NCI-H1417 treated with DMSO at 0.1 percent for 48 hours (cell line): ENCODE measurements around the gene HSDL2.

Source experiments
- DNase-seq: peaks from one replicate; lab custom pipeline; 2025; lab: John Stamatoyannopoulos, UW

HSDL2 gene

DNA sequence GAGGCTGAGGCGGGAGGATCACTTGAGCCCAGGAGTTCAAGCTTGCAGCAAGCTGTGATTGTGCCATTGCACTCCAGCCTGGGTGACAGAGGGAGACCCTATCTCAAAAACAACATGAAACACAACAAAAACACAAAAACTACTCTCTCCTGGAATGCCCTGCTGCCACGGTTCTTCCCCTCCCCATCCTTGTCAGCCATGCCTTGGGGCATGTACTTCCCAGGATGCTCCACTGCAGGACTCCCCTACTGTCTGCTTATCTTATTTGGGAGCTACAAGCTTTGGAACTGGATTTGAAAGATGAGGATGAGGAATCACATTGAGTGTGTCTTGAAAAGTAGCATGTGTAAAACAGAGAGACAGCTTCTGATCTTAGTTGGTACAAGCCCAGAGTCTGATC lies 66.6 kb downstream of the HSDL2 start:
- no peak for DNase-seq

DNA sequence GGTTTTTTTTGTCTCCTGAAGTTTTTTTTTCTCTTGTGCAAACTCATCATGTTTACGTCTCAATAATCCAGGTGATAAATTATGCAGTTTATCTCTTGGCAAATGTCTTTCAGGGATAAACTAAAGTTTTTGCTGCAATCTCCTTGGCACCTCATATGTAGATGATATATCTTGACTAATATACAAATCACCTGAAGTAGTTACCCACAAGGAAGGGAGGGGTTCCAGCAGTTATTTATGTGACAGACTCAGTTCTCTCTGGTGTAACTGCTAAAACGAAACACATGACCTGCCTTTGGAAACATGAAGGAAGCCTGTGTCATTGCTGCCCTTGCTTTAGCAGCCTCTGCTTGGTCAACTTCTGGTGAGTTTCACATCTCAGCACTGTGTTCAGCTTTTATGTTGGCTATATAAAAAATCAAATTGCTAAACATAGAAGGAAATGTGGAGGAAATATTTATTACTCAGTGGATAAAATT lies 67.4 kb downstream of the HSDL2 start:
- no peak for DNase-seq

DNA sequence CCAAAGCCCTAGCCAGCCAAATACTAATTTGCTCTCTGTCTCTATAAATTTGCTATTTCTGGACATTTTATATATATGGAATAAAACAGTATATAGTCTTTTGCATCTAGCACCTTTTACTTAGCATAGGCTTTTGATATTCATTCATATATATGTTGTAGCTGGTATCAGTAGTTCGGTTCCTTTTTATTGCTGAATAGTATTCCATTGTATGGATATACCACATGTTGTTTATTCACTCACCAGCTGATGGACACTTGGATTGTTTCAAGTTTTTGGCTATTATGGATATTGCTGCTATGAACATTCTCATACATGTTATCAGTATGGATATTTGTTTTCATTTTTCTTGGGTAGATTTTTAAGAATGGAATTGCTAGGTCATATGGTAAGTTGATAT lies 82.9 kb downstream of the HSDL2 start:
- no peak for DNase-seq

DNA sequence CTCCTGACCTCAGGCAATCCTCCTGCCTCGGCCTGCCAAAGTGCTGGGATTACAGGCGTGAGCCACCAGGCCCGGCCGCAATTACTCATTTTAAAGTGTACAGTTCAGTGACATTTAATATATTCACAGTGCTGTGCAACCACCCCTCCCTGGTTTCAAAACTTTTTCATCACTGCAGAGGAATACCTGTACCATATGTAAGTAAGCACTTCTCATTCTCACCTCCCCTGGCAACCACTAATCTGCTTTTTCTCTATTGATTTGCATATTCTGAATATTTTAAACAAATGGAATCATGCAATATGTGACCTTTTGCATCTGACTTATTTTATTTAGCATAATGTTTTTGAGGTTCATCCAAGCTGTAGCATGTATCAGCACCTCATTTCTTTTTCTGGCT lies 85.4 kb downstream of the HSDL2 start:
- DNase-seq, result no peak

DNA sequence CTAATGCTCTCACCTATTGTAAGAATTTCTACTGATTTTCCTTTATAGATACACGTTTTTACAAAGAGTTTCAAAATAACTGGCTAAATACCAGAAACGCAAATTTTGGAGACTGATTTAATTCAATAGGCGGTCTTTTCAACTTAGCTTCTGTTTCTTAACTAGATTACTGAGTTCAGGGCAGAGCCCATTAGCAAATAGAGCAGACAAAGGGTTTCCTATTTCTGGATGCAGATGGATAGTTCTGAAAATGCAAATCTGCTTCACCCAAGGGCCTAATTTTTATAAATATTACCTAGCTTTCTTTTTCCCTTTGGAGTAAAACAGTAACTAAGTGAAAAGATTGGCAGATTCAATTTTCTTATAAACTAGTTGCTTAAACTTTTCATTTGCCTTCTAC lies 93.1 kb downstream of the HSDL2 start:
- no peak for DNase-seq

DNA sequence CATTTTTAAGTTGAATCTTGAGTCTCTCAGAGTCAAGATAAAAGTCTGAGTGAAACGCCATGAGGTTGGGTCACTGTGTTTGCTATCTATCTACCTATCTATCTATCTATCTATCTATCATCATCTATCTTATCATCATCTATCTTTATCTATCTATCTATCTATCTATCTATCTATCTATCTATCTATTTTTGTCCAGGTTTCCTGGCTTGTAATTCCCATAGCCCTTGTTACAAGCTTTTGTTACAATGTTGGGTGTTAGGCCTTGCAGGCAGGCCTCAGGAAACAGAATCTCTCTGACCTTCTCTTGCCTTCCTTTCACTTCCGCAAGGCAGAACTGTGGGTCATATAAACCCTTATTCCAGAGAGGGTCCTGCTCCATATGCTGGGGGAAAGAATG lies 94.1 kb downstream of the HSDL2 start:
- no peak for DNase-seq

DNA sequence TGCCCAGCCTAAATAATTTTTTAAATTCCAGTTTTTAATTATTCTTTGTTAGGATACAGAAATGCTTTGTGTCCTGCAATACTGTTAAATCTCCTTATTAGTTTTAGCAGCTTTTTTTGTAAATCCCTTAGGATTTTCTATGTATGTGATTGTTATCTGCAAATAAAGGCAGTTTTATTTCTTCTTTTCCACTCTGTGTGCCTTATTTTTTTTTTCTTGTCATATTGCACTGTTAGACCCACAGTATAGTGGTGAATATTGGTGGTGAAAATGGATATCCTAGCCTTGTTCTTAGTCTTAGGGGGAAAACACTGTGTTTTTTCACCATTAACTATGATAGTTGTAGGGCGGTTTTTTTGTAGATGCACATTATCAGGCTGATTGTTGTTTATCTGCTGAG lies 95.4 kb downstream of the HSDL2 start:
- DNase-seq, result no peak

DNA sequence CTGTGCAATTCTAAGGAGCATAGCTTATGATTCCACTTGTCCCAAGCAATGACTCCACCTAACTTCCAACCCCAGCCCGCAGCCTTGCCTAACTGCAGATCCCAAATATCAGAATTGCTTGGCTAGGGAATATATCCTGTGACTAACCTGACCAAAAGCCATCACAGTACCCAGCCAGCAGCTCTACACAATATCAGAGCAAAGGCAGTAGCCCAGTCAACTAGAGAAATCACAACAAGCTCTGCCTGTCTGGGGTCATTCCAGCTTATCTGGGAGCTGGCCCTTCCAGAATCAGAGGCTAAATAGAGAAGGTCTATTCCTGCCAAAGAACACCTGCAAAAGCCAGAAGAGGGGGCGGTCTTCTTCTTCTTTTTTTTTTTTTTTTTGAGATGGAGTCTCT lies 97.4 kb downstream of the HSDL2 start:
- DNase-seq, result no peak

DNA sequence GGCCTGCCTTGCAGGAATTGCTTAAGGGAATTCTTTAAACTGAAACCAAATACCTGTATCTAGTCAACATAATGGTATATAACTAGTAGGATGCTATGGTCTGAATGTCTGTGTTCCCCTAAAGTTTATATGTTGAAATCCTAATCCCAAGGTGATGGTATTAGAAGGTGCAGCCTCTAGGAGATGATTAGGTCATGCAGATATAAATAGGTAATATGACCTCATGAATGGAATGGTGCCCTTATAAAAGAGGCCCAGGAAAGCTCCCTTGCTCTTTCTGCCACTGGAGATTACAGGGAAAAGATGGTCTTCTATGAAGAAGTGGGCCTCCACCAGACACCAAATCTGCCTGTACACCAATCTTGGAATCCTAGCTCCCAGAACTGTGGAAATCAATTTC lies 99.3 kb downstream of the HSDL2 start:
- DNase-seq, result no peak

DNA sequence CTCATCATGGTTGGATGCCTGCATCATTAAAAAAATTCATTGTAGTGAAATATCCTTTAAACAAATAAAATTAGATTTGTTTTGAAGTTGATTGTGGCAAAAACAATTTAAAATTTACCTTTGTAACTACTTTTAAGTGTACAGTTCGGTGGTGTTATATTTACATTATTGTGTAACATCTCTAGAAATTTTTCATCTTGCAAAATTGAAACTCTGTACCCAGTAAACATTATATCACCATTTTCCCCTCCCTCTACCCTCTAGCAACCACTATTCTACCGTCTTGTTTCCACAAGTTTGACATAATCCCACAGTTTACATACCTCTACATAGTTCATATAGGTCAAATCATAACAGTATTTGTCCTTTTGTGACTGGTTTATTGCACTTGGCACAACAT lies 104.7 kb downstream of the HSDL2 start:
- DNase-seq, result no peak

DNA sequence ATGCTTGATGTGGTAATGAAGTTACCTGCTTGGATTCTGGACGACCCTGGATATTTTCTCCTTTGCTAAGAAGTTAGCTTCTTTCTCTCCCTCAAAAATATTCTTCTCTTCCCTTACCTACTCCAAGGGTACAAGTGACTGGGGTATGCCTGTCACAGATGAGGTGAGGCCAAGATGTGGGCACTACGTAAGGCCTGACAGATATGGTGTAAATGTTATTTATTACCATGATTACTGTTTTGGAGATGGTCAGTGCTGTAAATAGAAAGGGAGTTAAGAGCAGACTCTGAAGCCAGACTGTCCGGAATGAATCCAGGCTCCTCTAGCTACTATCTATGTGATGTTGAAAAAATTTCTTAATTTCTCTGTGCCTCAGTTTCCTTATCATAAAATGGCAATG lies 105.7 kb downstream of the HSDL2 start:
- DNase-seq, result no peak

DNA sequence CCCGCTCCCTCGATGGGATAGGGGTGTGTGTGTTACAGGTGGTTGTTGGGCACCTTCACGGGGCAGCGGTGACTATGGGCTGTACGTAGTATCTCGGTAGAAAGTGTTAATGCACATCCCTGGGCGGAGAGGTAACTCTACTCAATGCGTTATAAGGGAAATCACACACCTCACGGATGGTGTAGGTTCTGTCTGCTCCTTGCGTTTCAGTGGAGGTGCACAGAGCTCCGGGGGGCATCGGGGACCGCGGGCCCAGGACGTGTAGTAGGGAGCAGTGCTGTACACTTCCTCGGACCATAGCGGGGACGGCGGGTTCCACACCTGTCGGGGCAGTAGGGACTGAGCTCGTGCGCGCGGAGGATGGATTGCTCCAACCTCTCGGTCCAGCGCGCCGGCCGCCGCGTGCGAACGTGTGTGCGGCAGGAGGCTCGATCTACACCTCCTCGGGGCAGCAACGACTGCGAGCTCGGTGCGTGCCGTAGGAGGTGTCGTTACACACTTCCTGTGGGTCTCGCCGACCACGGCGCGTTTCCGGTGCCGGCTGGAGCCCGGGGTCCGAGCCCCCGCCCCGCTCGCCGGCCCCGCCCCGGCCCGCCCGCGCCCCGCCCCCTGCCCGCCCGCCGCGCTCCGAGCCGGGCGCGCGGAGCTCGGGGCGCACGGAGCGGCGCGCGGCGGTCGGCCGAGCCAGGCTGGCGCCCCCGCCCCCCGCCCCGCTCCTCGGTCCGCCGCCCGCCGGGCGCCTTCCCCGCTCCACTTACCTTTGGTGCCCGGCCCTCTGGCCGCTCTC lies 106.5 kb downstream of the HSDL2 start, which contains the start of gene KIAA1958:
Gene KIAA1958 (plus strand): TSS at position 607 of the 787 bp plus-strand sequence. CDS start 87,254 bp downstream, outside the sequence.
- peak; percentile 14 for DNase-seq

DNA sequence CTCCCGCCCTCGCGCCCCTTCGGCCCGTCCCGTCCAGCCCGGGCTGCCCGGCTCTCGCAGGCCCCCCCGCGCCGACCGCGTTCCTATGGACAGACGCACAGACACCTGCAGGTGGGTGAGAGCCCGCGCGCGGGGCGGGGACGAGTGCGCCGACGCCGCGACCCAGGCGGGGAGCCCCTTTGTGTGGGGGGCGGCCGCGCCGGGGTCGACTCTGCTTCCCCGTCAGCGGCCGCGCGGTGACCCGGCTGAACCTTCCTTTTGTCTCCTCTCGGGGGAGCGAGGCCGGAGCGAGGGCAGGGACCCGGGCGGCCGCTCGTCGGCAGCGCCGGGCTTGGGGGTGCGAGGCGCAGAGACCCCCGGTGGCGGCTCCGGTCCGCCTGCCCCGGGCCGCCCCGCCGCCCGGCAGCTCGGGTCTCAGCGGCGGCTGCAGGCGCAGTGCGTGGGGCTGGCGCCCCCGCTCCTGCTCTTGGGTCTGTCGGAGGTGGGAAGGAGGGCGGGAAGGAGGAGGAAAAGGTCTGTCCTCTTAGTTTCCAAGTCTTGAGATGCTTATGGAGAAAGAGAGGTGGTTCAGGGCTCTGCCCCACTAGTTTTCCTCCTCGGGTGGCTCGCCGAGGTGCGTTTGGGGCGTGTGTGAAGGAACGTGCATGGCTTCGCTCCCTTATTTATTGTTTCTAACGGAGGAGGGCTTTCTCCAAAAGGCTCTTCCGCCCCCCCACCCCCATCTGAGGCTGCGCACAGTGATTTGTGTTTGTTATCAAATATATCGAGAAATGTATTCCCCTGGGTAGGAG lies 107.3 kb downstream of the HSDL2 start:
- DNase-seq, result peak; percentile 3

DNA sequence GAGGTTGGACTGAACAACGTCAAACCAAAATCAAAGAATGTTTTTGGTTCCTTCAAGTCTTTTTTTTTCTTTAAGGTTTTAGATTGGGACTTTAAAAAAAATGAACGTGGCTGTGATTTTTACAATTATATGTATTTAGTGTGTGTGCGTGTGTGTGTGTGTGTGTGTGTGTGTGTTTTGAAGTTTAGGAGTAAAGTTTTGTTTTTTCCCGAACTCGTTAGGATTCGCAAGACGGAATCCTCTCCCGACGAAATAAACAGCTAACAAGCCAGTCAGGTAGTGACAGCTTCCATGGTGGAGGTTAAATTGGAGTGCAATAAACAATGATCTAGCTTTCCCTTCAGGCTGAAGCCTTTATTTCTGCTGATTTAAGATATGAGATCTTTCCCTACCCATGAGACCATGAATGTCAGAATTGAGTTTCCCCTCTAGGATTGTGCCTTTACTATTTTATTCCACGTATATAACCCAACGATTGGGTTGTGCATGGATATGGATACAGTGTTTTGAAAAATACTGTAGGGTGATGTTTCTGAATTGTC lies 108.0 kb downstream of the HSDL2 start:
- no peak for DNase-seq

DNA sequence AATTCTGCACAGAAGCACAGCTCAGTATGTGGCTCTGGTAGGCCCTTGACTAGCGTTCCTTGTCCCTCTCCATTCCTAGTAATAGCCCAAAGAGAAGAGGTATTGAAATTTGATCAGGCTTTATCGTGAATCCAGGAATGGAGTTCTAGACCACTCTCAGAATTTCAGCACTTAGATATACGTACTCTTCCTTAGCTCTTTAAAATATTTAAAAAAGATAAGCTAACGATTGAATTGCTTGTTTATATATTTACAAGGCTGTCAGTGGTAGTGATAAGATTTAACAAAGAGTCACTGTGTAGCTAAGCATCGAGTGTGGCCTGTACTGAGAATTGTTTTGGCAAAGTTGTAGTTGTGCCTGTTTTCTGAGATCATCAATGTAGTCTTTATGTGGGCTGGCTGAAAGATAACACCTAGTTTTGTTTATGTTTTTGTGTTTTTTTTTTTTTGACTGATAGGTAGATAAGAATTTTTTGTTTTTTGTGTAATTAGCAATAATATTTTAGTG lies 109.2 kb downstream of the HSDL2 start:
- no peak for DNase-seq

DNA sequence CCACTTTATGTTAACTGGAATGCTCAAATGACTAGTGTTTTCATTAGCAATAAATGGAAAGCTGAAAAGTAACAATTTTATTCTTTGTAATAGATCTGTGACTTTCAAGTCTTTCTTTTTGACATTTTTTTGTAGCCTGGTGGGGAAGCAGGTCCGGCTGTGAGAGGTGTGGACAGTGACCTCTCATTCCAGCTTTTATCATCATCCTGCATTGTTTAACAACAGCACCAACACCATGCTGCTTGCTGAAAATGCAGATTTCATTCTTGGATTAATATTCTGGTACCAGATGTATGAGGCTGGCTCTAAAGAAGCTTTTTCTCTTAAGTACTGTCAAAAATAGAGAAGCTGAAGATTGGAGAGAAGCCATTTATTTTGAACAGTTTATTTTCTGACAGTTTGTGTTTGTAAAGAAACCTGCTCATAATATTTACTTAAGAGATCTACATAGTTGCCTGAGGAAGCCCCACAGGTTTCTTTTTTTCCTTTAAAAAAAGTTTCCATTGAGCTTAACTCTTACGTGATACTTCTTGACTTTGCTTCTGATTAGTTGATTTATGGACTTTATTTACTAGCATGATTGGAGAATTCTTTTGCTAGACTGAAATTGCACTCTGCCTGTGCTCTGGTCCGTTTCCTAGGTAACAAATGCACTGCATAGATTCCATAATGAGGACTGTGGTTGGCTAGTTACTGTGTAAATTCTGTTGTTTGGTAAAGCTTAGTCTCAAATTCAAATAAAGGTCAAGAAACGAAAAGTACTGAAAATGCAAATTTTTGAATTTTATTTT lies 110.2 kb downstream of the HSDL2 start:
- DNase-seq, result peak; percentile 36

DNA sequence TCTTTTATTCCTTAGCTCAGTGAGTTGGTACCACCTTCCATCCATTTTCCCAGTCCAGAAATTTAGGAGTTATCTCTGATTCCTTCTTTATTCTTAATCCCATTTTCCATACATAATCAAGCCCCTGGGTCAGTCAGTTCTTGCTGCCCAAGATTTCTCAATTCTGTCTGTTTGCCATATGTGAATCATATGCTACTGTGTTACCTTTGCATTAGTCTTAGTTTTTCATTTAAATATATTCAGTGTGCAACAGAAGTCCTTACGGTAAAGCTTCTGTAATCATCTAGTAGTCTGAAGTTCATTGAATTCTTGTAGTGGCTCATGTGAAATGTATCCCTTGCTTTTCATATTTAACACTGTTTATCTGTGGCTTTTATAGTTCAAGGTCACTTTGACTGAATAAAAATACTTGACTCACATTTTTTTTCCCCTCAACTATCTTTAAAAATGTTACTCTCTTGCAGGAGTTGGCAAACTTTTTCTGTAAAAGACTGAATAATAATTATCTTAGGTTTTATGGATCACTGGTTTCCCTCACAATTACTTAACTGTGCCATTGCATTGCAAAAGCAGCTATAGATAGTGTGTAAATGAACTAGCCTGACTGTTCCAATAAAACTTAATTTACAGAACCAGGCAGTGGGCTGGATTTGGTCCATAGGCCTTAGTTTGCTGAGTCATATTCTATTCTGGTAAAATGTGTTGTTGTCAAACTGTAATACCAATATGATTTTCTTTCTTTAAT lies 113.7 kb downstream of the HSDL2 start:
- DNase-seq, result no peak

DNA sequence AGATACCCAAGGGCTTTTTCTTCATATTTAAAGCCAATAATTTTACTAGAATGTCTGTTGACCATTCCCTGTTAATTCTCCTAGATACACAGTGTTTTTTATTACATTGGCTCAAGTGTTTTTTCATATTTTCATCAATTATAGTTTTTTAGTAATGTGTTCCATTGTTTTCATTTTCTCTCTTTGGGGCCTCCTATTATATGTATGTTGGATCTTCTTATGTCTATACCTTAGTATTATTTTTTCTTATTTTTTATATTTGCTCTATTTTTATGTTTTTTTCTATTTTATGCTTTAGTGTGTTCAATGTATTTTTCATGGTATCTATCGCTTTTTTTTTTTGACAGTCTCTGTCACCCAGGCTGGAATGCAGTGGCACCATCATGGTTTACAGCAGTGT lies 114.2 kb downstream of the HSDL2 start:
- DNase-seq, result no peak

DNA sequence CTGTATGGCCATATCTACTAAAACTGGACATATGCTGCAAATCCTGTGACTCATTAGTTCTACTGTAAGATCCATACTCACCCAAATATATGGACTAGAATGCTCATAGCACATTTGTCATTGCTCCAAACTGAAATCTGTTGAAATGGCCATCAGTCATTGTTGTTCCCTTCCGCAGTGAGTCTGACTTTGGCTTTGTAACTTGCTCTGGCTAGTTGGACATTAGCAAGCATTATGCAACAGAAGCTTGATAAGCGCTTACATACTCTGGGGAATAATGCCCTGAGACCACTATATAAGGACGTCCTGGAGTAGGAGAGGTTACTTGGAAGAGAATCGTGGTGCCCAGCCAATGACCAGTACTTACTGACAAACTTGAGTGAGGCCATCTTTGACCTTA lies 115.7 kb downstream of the HSDL2 start:
- no peak for DNase-seq

DNA sequence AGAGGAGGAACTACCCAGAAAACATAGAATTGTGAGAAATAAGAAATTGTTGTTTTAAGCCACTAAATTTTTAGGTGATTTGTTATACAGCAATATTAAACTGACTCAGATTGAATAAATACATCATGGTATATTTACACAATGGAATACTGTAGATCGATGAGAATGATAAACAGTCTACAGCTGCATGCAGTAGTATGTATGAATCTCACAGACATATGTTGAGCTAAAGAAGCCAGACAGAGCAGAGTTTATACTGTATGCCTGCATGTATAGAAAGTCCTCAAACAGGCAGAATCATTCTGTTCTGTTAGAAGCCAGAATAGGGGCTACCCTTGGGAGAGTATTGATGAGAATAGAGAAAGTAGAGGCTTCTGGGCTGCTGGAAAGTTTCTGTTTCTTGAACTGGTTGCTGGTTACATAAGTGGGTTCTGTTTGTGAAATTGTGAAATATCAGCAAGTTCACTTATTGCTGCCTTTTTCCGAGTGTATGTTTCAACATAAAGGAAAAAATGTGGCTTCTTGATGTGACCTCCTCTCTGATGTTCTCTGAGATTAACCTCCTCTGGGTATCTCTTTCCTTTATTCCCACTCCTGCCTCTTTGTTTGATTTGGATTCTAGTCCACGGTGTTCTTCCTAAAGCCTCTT lies 116.3 kb downstream of the HSDL2 start:
- no peak for DNase-seq

DNA sequence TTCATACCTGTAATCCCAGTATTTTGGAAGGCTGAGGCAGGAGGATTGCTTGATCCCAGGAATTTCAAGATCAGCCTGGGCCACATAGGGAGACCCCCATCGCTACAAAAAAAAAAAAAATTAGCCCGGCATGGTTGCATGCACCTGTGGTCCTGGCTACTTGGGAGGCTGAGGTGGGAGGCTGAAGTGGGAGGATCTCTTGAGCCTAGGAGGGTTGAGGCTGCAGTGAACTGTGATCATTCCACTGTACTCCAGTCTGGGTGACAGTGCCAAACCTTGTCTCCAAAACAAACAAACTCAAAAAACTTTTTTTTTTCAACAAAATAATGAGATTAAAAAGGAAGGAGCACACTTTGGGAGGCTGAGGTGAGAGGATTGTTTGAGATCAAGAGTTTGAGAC lies 120.9 kb downstream of the HSDL2 start:
- DNase-seq, result no peak
